WTC11 (cell line): Measurements from ENCODE around the gene CEP63. TPM values are rescaled to one million over a fixed set of nuclear protein-coding genes. Genes with fewer than 3 reads are reported as not detected.

Source experiments
- ATAC-seq: fragments of 200-7000 bp; cut with Tn5 transposase; 2 replicates; pipeline ENCODE4 v1.10.0; 2021; ENCODE audit warnings: mild to moderate bottlenecking, moderate library complexity
- CTCF ChIA-PET: fragments of 300-600 bp; sonication (Branson Sonifier 250); formaldehyde crosslinking; loops from one replicate; lab custom pipeline; 2021; ENCODE audit warnings: antibody characterized with exemption; lab: Charles Lee
- POLR2A ChIA-PET: fragments of 350-600 bp; sonication (Branson Sonifier 250); formaldehyde crosslinking; loops from one replicate; lab custom pipeline; 2021; ENCODE audit warnings: antibody characterized with exemption; lab: Charles Lee
- DNase-seq: peaks from one replicate; pipeline ENCODE4 v3.0.0; 2021; ENCODE audit warnings: low spot score
- H3K27ac Mint-ChIP-seq: 2 replicates; pipeline ENCODE4 v1.8.0; 2021; ENCODE audit warnings: mixed read lengths
- H3K27me3 Mint-ChIP-seq: 2 replicates; pipeline ENCODE4 v1.8.0; 2021; ENCODE audit warnings: low read depth, mild to moderate bottlenecking, moderate library complexity, mixed read lengths
- H3K36me3 Mint-ChIP-seq: 2 replicates; pipeline ENCODE4 v1.8.0; 2021; ENCODE audit warnings: mixed read lengths
- H3K4me1 Mint-ChIP-seq: 2 replicates; pipeline ENCODE4 v1.8.0; 2022; ENCODE audit warnings: mixed read lengths
- H3K4me3 Mint-ChIP-seq: 2 replicates; pipeline ENCODE4 v1.8.0; 2021; ENCODE audit warnings: mild to moderate bottlenecking, moderate library complexity, mixed read lengths
- H3K9me3 Mint-ChIP-seq: 2 replicates; pipeline ENCODE4 v1.8.0; 2021; ENCODE audit warnings: mixed read lengths
- ATF1 ChIP-seq: sonication (generic); formaldehyde crosslinking; IDR thresholded peaks from 2 replicates; pipeline ENCODE4 v1.8.1; 2023; ENCODE audit warnings: mild to moderate bottlenecking, moderate library complexity, missing genetic modification reagents
- CREB1 ChIP-seq: sonication (generic); formaldehyde crosslinking; IDR thresholded peaks from 2 replicates; pipeline ENCODE4 v1.8.0; 2023; ENCODE audit warnings: mild to moderate bottlenecking, missing genetic modification reagents
- FOXP1 ChIP-seq: sonication (generic); formaldehyde crosslinking; IDR thresholded peaks from 2 replicates; pipeline ENCODE4 v1.8.0; 2022; ENCODE audit warnings: missing genetic modification reagents, mild to moderate bottlenecking, moderate library complexity, borderline replicate concordance
- GRHL2 ChIP-seq: fragments of 250-450 bp; sonication (Bioruptor Pico); IDR thresholded peaks from 2 replicates; pipeline ENCODE4 v1.8.0; 2022; ENCODE audit warnings: mild to moderate bottlenecking, moderate library complexity; ENCODE audit not compliant: insufficient replicate concordance, severe bottlenecking
- JAZF1 ChIP-seq: fragments of 250-450 bp; sonication (Bioruptor Pico); IDR thresholded peaks from 2 replicates; pipeline ENCODE4 v1.9.0; 2021; ENCODE audit warnings: moderate library complexity, mild to moderate bottlenecking, inconsistent platforms
- NFYB ChIP-seq: sonication (generic); formaldehyde crosslinking; conservative IDR thresholded peaks from 2 replicates; pipeline ENCODE4 v1.8.0; 2022; ENCODE audit warnings: low read depth, missing genetic modification reagents
- NR3C1 ChIP-seq: sonication (generic); formaldehyde crosslinking; conservative IDR thresholded peaks from 2 replicates; pipeline ENCODE4 v1.8.1; 2023; ENCODE audit warnings: low read depth, mild to moderate bottlenecking, missing genetic modification reagents
- OVOL2 ChIP-seq: fragments of 250-450 bp; sonication (Bioruptor Pico); IDR thresholded peaks from 2 replicates; pipeline ENCODE4 v1.9.0; 2021; ENCODE audit warnings: mild to moderate bottlenecking, borderline replicate concordance
- RORB ChIP-seq: fragments of 250-450 bp; sonication (Bioruptor Pico); IDR thresholded peaks from 2 replicates; pipeline ENCODE4 v1.9.0; 2021; ENCODE audit warnings: mild to moderate bottlenecking
- SOX15 ChIP-seq: fragments of 250-450 bp; sonication (Bioruptor Pico); IDR thresholded peaks from 2 replicates; pipeline ENCODE4 v1.9.0; 2021; ENCODE audit warnings: mild to moderate bottlenecking
- SP1 ChIP-seq: sonication (generic); formaldehyde crosslinking; conservative IDR thresholded peaks from 2 replicates; pipeline ENCODE4 v1.8.1; 2022; ENCODE audit warnings: missing genetic modification reagents
- ZNF232 ChIP-seq: sonication (generic); formaldehyde crosslinking; IDR thresholded peaks from 2 replicates; pipeline ENCODE4 v1.8.0; 2022; ENCODE audit warnings: mild to moderate bottlenecking, missing genetic modification reagents
- ZNF317 ChIP-seq: sonication (generic); formaldehyde crosslinking; IDR thresholded peaks from 2 replicates; pipeline ENCODE4 v1.8.1; 2023; ENCODE audit warnings: low read depth, mild to moderate bottlenecking, moderate library complexity, missing genetic modification reagents, borderline replicate concordance
- total RNA-seq: library from RNA; stranded (reverse); gene quantifications from 3 replicates; pipeline ENCODE4 v1.2.3, GENCODE V29; 2021
- TF ChIP-seq, protein P1 (sequence below): sonication (generic); formaldehyde crosslinking; IDR thresholded peaks from 2 replicates; pipeline ENCODE4 v1.8.0; 2023; ENCODE audit warnings: mild to moderate bottlenecking, missing genetic modification reagents
- TF ChIP-seq, protein P2 (sequence below): sonication (generic); formaldehyde crosslinking; IDR thresholded peaks from 2 replicates; pipeline ENCODE4 v1.8.1; 2023; ENCODE audit warnings: mild to moderate bottlenecking, missing genetic modification reagents
- TF ChIP-seq, protein P3 (sequence below): fragments of 200-600 bp; IDR thresholded peaks from 2 replicates; pipeline ENCODE4 v1.8.0; 2022; ENCODE audit warnings: antibody characterized with exemption
- TF ChIP-seq, protein P4 (sequence below): fragments of 250-450 bp; sonication (Bioruptor Pico); IDR thresholded peaks from 2 replicates; pipeline ENCODE4 v1.9.0; 2021; ENCODE audit warnings: mild to moderate bottlenecking
- TF ChIP-seq, protein P5 (sequence below): sonication (generic); formaldehyde crosslinking; IDR thresholded peaks from 2 replicates; pipeline ENCODE4 v1.8.0; 2023; ENCODE audit warnings: missing genetic modification reagents, mild to moderate bottlenecking, borderline replicate concordance
- TF ChIP-seq, protein P6 (sequence below): sonication (generic); formaldehyde crosslinking; IDR thresholded peaks from 2 replicates; pipeline ENCODE4 v1.8.1; 2023; ENCODE audit warnings: mild to moderate bottlenecking, missing genetic modification reagents
- TF ChIP-seq, protein P7 (sequence below): sonication (generic); formaldehyde crosslinking; IDR thresholded peaks from 2 replicates; pipeline ENCODE4 v1.8.1; 2023; ENCODE audit warnings: mild to moderate bottlenecking, moderate library complexity, missing genetic modification reagents

The CEP63 gene
- total RNA-seq, 1 experiment from 2014 or later: 28.0 TPM

DNA sequence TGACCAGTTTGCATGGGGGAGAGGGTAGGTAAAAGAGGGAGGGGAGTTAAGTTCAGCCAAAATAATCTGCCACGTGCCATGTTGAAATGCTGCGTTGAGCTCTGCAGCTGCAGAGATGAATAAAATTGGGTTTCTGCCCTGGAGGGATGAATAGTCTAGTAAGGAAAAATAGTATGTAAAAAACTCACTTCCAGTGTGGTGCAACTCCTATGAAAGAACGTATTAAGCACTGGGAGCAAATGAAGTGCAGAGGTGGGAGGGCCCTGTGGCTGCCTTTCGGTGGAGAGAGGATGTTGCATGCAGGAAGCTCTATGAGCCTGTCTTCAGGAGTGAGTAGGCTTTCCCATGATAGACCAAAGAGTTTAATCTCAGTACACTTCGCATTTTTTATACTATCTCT, 8.6 kb downstream of the CEP63 start:
- Mint-ChIP-seq H3K9me3 (peaks cover 6% of the 10 kb centered on the region), H3K4me1 (peaks cover 7% of the 10 kb centered on the region), H3K4me3 (no peak overlapping the region), H3K27me3 (no peaks in the 10 kb centered on the region), H3K27ac (no peak overlapping the region), H3K36me3 (peaks cover 19% of the 10 kb centered on the region)
- ATAC-seq (peak; percentile 67), DNase-seq (no peak)
- CTCF ChIA-PET: interaction anchor here (0.9 kb wide), 3 partner anchors 9 to 181 kb away, joined by 3 read pairs; partner anchors contain the start of genes ANAPC13 and CEP63
- POLR2A ChIA-PET: no interaction called here
- no peak for TF ChIP-seq SP1 (CRISPR knock-in tag)
- TF ChIP-seq, protein P1, sequence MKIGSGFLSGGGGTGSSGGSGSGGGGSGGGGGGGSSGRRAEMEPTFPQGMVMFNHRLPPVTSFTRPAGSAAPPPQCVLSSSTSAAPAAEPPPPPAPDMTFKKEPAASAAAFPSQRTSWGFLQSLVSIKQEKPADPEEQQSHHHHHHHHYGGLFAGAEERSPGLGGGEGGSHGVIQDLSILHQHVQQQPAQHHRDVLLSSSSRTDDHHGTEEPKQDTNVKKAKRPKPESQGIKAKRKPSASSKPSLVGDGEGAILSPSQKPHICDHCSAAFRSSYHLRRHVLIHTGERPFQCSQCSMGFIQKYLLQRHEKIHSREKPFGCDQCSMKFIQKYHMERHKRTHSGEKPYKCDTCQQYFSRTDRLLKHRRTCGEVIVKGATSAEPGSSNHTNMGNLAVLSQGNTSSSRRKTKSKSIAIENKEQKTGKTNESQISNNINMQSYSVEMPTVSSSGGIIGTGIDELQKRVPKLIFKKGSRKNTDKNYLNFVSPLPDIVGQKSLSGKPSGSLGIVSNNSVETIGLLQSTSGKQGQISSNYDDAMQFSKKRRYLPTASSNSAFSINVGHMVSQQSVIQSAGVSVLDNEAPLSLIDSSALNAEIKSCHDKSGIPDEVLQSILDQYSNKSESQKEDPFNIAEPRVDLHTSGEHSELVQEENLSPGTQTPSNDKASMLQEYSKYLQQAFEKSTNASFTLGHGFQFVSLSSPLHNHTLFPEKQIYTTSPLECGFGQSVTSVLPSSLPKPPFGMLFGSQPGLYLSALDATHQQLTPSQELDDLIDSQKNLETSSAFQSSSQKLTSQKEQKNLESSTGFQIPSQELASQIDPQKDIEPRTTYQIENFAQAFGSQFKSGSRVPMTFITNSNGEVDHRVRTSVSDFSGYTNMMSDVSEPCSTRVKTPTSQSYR (CRISPR knock-in tag): no peak
- TF ChIP-seq, protein P2, sequence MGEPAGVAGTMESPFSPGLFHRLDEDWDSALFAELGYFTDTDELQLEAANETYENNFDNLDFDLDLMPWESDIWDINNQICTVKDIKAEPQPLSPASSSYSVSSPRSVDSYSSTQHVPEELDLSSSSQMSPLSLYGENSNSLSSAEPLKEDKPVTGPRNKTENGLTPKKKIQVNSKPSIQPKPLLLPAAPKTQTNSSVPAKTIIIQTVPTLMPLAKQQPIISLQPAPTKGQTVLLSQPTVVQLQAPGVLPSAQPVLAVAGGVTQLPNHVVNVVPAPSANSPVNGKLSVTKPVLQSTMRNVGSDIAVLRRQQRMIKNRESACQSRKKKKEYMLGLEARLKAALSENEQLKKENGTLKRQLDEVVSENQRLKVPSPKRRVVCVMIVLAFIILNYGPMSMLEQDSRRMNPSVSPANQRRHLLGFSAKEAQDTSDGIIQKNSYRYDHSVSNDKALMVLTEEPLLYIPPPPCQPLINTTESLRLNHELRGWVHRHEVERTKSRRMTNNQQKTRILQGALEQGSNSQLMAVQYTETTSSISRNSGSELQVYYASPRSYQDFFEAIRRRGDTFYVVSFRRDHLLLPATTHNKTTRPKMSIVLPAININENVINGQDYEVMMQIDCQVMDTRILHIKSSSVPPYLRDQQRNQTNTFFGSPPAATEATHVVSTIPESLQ (CRISPR knock-in tag): no peak
- TF ChIP-seq, protein P3, sequence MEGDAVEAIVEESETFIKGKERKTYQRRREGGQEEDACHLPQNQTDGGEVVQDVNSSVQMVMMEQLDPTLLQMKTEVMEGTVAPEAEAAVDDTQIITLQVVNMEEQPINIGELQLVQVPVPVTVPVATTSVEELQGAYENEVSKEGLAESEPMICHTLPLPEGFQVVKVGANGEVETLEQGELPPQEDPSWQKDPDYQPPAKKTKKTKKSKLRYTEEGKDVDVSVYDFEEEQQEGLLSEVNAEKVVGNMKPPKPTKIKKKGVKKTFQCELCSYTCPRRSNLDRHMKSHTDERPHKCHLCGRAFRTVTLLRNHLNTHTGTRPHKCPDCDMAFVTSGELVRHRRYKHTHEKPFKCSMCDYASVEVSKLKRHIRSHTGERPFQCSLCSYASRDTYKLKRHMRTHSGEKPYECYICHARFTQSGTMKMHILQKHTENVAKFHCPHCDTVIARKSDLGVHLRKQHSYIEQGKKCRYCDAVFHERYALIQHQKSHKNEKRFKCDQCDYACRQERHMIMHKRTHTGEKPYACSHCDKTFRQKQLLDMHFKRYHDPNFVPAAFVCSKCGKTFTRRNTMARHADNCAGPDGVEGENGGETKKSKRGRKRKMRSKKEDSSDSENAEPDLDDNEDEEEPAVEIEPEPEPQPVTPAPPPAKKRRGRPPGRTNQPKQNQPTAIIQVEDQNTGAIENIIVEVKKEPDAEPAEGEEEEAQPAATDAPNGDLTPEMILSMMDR: no peak
- TF ChIP-seq SOX15: no peak
- TF ChIP-seq NR3C1: no peak
- no peak for TF ChIP-seq CREB1 (CRISPR knock-in tag)
- no peak for TF ChIP-seq RORB (CRISPR knock-in tag)
- TF ChIP-seq ZNF232: no peak
- TF ChIP-seq JAZF1 (CRISPR knock-in tag): no peak
- no peak for TF ChIP-seq OVOL2 (CRISPR knock-in tag)

DNA sequence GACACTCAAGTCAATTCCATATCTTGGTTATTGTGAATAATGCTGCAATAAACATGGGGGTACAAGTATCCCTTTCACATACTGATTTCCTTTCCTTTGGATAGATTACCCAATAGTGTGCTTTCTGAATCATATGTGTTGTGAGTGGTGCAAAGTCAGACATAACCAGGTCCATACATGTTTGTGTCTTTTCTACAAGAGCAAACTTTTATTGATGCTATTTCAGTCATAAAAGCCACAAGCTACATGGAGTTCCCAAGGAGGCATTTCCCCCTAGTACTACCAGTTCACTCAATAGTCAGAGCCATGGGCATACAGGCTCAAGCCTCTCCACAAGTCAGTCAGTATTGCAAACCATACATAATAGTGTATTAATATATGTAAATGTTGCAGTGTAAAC, 10.1 kb downstream of the CEP63 start:
- H3K36me3 Mint-ChIP-seq: peaks cover 19% of the 10 kb centered on the region
- H3K27me3 Mint-ChIP-seq: no peaks in the 10 kb centered on the region
- H3K4me3 Mint-ChIP-seq: no peak overlapping the region
- H3K27ac Mint-ChIP-seq: no peak overlapping the region
- TF ChIP-seq, protein P4, sequence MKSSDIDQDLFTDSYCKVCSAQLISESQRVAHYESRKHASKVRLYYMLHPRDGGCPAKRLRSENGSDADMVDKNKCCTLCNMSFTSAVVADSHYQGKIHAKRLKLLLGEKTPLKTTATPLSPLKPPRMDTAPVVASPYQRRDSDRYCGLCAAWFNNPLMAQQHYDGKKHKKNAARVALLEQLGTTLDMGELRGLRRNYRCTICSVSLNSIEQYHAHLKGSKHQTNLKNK: no peak
- TF ChIP-seq ATF1 (CRISPR knock-in tag) (no peak), FOXP1 (CRISPR knock-in tag) (no peak), NFYB (no peak), NR3C1 (no peak), GRHL2 (CRISPR knock-in tag) (no peak), ZNF232 (no peak), ZNF317 (CRISPR knock-in tag) (no peak)
- TF ChIP-seq, protein P5, sequence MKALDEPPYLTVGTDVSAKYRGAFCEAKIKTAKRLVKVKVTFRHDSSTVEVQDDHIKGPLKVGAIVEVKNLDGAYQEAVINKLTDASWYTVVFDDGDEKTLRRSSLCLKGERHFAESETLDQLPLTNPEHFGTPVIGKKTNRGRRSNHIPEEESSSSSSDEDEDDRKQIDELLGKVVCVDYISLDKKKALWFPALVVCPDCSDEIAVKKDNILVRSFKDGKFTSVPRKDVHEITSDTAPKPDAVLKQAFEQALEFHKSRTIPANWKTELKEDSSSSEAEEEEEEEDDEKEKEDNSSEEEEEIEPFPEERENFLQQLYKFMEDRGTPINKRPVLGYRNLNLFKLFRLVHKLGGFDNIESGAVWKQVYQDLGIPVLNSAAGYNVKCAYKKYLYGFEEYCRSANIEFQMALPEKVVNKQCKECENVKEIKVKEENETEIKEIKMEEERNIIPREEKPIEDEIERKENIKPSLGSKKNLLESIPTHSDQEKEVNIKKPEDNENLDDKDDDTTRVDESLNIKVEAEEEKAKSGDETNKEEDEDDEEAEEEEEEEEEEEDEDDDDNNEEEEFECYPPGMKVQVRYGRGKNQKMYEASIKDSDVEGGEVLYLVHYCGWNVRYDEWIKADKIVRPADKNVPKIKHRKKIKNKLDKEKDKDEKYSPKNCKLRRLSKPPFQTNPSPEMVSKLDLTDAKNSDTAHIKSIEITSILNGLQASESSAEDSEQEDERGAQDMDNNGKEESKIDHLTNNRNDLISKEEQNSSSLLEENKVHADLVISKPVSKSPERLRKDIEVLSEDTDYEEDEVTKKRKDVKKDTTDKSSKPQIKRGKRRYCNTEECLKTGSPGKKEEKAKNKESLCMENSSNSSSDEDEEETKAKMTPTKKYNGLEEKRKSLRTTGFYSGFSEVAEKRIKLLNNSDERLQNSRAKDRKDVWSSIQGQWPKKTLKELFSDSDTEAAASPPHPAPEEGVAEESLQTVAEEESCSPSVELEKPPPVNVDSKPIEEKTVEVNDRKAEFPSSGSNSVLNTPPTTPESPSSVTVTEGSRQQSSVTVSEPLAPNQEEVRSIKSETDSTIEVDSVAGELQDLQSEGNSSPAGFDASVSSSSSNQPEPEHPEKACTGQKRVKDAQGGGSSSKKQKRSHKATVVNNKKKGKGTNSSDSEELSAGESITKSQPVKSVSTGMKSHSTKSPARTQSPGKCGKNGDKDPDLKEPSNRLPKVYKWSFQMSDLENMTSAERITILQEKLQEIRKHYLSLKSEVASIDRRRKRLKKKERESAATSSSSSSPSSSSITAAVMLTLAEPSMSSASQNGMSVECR (CRISPR knock-in tag): no peak
- TF ChIP-seq, protein P6, sequence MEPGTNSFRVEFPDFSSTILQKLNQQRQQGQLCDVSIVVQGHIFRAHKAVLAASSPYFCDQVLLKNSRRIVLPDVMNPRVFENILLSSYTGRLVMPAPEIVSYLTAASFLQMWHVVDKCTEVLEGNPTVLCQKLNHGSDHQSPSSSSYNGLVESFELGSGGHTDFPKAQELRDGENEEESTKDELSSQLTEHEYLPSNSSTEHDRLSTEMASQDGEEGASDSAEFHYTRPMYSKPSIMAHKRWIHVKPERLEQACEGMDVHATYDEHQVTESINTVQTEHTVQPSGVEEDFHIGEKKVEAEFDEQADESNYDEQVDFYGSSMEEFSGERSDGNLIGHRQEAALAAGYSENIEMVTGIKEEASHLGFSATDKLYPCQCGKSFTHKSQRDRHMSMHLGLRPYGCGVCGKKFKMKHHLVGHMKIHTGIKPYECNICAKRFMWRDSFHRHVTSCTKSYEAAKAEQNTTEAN (CRISPR knock-in tag): no peak
- TF ChIP-seq, protein P7, sequence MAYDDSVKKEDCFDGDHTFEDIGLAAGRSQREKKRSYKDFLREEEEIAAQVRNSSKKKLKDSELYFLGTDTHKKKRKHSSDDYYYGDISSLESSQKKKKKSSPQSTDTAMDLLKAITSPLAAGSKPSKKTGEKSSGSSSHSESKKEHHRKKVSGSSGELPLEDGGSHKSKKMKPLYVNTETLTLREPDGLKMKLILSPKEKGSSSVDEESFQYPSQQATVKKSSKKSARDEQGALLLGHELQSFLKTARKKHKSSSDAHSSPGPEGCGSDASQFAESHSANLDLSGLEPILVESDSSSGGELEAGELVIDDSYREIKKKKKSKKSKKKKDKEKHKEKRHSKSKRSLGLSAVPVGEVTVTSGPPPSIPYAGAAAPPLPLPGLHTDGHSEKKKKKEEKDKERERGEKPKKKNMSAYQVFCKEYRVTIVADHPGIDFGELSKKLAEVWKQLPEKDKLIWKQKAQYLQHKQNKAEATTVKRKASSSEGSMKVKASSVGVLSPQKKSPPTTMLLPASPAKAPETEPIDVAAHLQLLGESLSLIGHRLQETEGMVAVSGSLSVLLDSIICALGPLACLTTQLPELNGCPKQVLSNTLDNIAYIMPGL (CRISPR knock-in tag): no peak
- DNase-seq (no peak), ATAC-seq (no peak)
- CTCF ChIA-PET: no interaction called here
- peaks cover 13% of the 10 kb centered on the region for H3K4me1 Mint-ChIP-seq
- peaks cover under 1% of the 10 kb centered on the region for H3K9me3 Mint-ChIP-seq
- POLR2A ChIA-PET: no interaction called here
